Measurements from ENCODE around the gene SERPINE3. TPM values are rescaled to one million over a fixed set of nuclear protein-coding genes. Genes with fewer than 3 reads are reported as not detected.

Gene SERPINE3
- total RNA-seq, 4 donors from 2014 or later, result not detected

DNA sequence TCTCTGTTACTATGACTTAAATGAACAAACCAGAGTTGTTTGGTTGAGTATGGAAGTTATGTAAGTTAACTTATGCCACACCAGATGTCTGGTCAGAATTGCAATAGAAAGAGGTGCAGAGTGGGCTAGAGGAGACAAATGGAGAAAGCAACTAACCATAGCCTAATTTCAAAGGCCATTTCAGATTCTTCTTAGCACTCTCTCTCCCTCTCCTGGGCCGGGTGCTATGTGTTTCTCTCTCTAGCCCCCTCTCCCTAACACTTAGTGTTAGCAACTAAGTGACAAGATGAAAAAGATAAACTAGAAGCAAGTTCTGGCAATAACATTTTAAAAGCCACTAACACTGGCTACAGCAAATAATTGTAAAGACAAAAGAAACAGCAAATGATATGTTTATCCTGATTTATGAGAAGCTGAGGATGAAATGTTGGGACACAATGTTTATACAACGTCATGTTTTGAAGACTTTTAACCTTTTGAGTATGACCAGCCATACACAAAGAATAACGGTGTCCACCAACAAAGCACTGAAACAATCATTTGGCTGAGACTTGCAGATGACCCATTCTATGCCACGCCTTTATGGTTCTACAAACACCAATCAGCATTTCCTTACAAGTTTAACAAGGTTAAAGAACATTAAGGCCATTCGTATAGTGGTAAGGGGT lies 18.6 kb downstream of the SERPINE3 start:
- intact Hi-C loops (cut with DNase I), result no loop called here
- no peaks in the 10 kb centered on the region for H3K27me3 ChIP-seq
- H3K36me3 ChIP-seq, result no peaks in the 10 kb centered on the region
- no peak overlapping the region for H3K4me3 ChIP-seq (replicated peaks in 1 of 3)
- H3K9me3 ChIP-seq, result no peaks in the 10 kb centered on the region
- H3K4me1 ChIP-seq, result no peaks in the 10 kb centered on the region
- WGBS, 2 donors, result 74 to 76% methylated on average over 5 of the region's 5 CpGs
- TF ChIP-seq POLR2A (IDR thresholded peaks at IDR 0.05), result no peak
- TF ChIP-seq, protein P1, sequence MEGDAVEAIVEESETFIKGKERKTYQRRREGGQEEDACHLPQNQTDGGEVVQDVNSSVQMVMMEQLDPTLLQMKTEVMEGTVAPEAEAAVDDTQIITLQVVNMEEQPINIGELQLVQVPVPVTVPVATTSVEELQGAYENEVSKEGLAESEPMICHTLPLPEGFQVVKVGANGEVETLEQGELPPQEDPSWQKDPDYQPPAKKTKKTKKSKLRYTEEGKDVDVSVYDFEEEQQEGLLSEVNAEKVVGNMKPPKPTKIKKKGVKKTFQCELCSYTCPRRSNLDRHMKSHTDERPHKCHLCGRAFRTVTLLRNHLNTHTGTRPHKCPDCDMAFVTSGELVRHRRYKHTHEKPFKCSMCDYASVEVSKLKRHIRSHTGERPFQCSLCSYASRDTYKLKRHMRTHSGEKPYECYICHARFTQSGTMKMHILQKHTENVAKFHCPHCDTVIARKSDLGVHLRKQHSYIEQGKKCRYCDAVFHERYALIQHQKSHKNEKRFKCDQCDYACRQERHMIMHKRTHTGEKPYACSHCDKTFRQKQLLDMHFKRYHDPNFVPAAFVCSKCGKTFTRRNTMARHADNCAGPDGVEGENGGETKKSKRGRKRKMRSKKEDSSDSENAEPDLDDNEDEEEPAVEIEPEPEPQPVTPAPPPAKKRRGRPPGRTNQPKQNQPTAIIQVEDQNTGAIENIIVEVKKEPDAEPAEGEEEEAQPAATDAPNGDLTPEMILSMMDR (IDR thresholded peaks at IDR 0.05), result no peak
- DNase-seq, result no peak
- H3K27ac ChIP-seq, result no peak overlapping the region

DNA sequence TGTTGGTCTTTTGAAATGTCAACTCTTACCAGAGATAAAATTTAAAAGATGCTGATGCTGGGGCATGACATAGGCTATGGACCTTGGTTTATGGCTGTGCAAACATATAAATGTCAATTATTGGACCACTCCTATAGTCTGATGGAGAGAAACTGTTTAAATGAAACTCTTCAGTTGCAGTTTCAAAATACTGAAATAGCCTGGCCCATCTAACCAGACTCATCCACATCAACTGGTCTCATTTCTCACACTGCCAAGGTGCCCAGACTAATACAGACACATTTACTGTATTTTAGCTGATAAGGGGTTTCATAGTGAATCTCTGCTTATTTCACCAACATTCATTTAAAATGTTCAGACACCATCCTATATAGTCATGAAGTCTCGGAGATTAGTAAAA lies 19.9 kb downstream of the SERPINE3 start:
- TF ChIP-seq, protein P1 (IDR thresholded peaks at IDR 0.05), result no peak
- TF ChIP-seq POLR2A (IDR thresholded peaks at IDR 0.05), result no peak
- DNase-seq, result no peak
- H3K27ac ChIP-seq, result no peak overlapping the region
- WGBS, 2 donors, result 100% methylated on average over 1 of the region's 1 CpG
- no peaks in the 10 kb centered on the region for H3K4me1 ChIP-seq
- H3K4me3 ChIP-seq (replicated peaks in 1 of 3), result no peak overlapping the region
- peaks cover 0 to 1% of the 10 kb centered on the region in 2 donors for H3K36me3 ChIP-seq
- H3K9me3 ChIP-seq, result no peaks in the 10 kb centered on the region
- no peaks in the 10 kb centered on the region for H3K27me3 ChIP-seq
- intact Hi-C loops (cut with DNase I), result no loop called here

DNA sequence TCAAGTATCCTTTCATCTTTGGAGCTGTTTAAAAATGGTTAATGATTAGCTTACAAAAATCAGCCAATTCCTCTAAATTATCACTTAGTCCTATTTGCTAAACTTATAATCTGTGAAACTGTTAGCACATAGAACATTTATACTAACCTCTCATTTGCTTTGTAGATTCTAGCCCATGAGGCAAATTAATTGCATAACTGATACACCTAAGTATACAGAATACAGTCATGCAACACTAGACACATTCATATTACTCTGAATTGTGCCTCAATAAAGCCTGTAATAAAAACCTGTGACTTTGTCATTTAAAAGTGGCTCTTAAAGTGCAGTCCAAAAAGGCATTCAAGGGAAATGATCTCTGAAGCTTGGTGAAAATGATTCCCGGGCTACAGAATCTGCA lies 21.0 kb downstream of the SERPINE3 start:
- Histone ChIP-seq H3K4me1 (no peaks in the 10 kb centered on the region), H3K9me3 (no peaks in the 10 kb centered on the region), H3K36me3 (peaks cover 4 to 9% of the 10 kb centered on the region in 2 donors), H3K27me3 (no peaks in the 10 kb centered on the region), H3K27ac (no peak overlapping the region), H3K4me3 (replicated peaks in 1 of 3) (no peak overlapping the region)
- 93 to 97% methylated on average over 1 of the region's 1 CpG for WGBS, 2 donors
- TF ChIP-seq POLR2A (IDR thresholded peaks at IDR 0.05), result no peak
- TF ChIP-seq, protein P1 (IDR thresholded peaks at IDR 0.05), result no peak
- intact Hi-C loops (cut with DNase I), result no loop called here
- no peak for DNase-seq

DNA sequence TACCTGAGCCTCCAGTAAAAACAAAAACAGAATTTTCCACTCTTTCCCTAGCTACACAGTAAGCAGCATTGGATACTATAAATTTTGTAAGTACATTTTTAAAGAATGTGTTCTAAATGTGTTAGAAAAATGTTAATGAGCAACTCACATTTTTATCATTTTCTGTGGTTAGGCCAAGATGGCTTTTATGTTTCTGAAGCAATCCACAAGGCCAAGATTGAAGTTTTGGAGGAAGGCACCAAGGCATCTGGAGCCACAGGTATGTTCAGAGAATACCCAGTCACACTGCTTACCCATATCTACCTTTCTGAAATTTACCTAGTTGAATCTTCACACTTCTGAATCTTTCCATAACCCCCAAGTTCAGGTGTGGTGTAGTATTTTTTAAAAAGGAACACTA lies 21.6 kb downstream of the SERPINE3 start:
- no peak for TF ChIP-seq POLR2A (IDR thresholded peaks at IDR 0.05)
- no peak for DNase-seq
- Histone ChIP-seq H3K27me3 (no peaks in the 10 kb centered on the region), H3K4me1 (no peaks in the 10 kb centered on the region), H3K4me3 (replicated peaks in 1 of 3) (no peak overlapping the region), H3K36me3 (peaks cover 9% of the 10 kb centered on the region in 2 donors), H3K9me3 (no peaks in the 10 kb centered on the region), H3K27ac (no peak overlapping the region)
- intact Hi-C loops (cut with DNase I), result no loop called here

DNA sequence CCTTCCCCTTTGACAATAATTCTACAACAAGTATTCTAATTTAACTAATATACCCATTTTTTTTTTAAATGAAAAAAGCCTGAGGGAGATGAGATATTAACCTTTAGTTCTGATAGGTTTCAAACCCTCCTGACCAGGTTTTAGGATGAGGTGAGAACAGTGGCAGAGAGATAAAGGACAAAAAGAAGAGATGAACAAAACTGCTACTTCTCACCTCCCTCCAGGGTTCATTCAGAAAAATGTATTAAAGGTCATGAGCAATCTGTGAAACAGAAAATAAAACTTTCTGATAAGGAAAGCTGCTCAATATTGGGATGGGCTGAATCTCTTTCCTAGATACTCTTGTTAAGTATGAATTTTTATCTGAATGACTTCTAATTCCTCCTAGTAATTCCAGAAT lies 24.1 kb downstream of the SERPINE3 start:
- H3K27ac ChIP-seq, result no peak overlapping the region
- intact Hi-C loops (cut with DNase I), result no loop called here
- no peaks in the 10 kb centered on the region for H3K4me1 ChIP-seq
- H3K4me3 ChIP-seq (replicated peaks in 1 of 3), result no peak overlapping the region
- TF ChIP-seq, protein P1 (IDR thresholded peaks at IDR 0.05), result no peak
- TF ChIP-seq POLR2A (IDR thresholded peaks at IDR 0.05), result no peak
- H3K9me3 ChIP-seq, result no peaks in the 10 kb centered on the region
- H3K27me3 ChIP-seq, result no peaks in the 10 kb centered on the region
- peaks cover 15 to 27% of the 10 kb centered on the region in 2 donors for H3K36me3 ChIP-seq
- no peak for DNase-seq

Measured in thyroid gland (tissue), 4 donors.